Panc1 (cell line): Measurements from ENCODE around the gene PCDHB13. TPM values are rescaled to one million over a fixed set of nuclear protein-coding genes. Genes with fewer than 3 reads are reported as not detected.

Experiments
- ATAC-seq: fragments of 200-7000 bp; cut with Tn5 transposase; 2 replicates; pipeline ENCODE4 v1.9.1; 2020; ENCODE audit warnings: mild to moderate bottlenecking, moderate library complexity
- BruUV-seq: library from RNA; stranded (reverse); fragments of 400-500 nt; replicated peaks from 2 replicates; lab custom pipeline; 2021; lab: Mats Ljungman, UMichigan
- CTCF ChIA-PET: fragments of 300-600 bp; sonication (Branson Sonifier 250); formaldehyde crosslinking; loops from one replicate; lab custom pipeline; 2022; ENCODE audit warnings: antibody characterized with exemption; lab: Charles Lee
- POLR2A ChIA-PET: fragments of 300-600 bp; sonication (Branson Sonifier 250); formaldehyde crosslinking; loops from one replicate; lab custom pipeline; 2022; ENCODE audit warnings: antibody characterized with exemption; lab: Charles Lee
- DNase-seq: peaks from one replicate; pipeline ENCODE4 v3.0.0-alpha.2; 2010; ENCODE audit warnings: low read depth, low spot score
- H3K27ac ChIP-seq: 2 replicates; pipeline ENCODE4 v1.5.1; 2011; ENCODE audit warnings: mild to moderate bottlenecking, low read length, inconsistent platforms
- H3K27me3 ChIP-seq: fragments of 200-500 bp; sonication (Bioruptor generic); 2 replicates; pipeline ENCODE4 v1.6.0; 2014; ENCODE audit warnings: low read length, inconsistent platforms; ENCODE audit not compliant: control insufficient read depth, insufficient read depth
- H3K36me3 ChIP-seq: fragments of 200-500 bp; sonication (Bioruptor generic); 2 replicates; pipeline ENCODE4 v1.5.1; 2014; ENCODE audit warnings: inconsistent platforms, mild to moderate bottlenecking, low read length, moderate library complexity; ENCODE audit not compliant: control insufficient read depth, insufficient read depth
- H3K4me1 ChIP-seq: 2 replicates; pipeline ENCODE4 v1.5.1; 2011; ENCODE audit warnings: inconsistent platforms, mild to moderate bottlenecking, low read length, moderate library complexity; ENCODE audit not compliant: control insufficient read depth, insufficient read depth
- H3K4me3 ChIP-seq, 2 experiments: 2 replicates each; pipeline ENCODE4 v1.5.1; 2011 to 2012; ENCODE audit warnings: low read depth in 2 of 2, low read length in 2 of 2, mild to moderate bottlenecking in 2 of 2, inconsistent platforms in 1 of 2, moderate library complexity in 1 of 2
- H3K9me3 ChIP-seq: fragments of 200-500 bp; sonication (Bioruptor generic); 2 replicates; pipeline ENCODE4 v1.5.1; 2014; ENCODE audit warnings: low read depth, mild to moderate bottlenecking, inconsistent platforms, low read length, moderate library complexity; ENCODE audit not compliant: control insufficient read depth, insufficient read depth
- CTCF ChIP-seq: fragments of 450-650 bp; IDR thresholded peaks from 2 replicates; pipeline ENCODE4 v1.5.1; 2017; ENCODE audit warnings: mild to moderate bottlenecking
- POLR2AphosphoS5 ChIP-seq: IDR thresholded peaks from 2 replicates; pipeline ENCODE4 v1.6.1; 2012; ENCODE audit warnings: mild to moderate bottlenecking, low read depth, low read length, moderate library complexity
- REST ChIP-seq, 2 experiments: IDR thresholded peaks; 2 replicates each; pipeline ENCODE4 v1.6.1; 2011 to 2012; ENCODE audit warnings: low read depth in 2 of 2, control low read depth in 1 of 2, low read length in 1 of 2, mild to moderate bottlenecking in 1 of 2, moderate library complexity in 1 of 2; ENCODE audit not compliant: insufficient read depth in 1 of 2
- SIN3A ChIP-seq: IDR thresholded peaks from 2 replicates; pipeline ENCODE4 v1.6.1; 2012; ENCODE audit warnings: low read depth, mild to moderate bottlenecking, low read length, moderate library complexity, borderline replicate concordance; ENCODE audit not compliant: insufficient read depth
- TCF7L2 ChIP-seq: IDR thresholded peaks from 2 replicates; pipeline ENCODE4 v1.6.1; 2011; ENCODE audit warnings: mild to moderate bottlenecking, low read depth, low read length, inconsistent platforms
- in situ Hi-C: cut with HindIII; loops from 2 replicates; pipeline ENCODE4 v1.10.0; 2016; ENCODE audit warnings: low sequenced_read_pairs, low pct_unique_long_range_greater_than_20kb
- intact Hi-C: fragments of 100-400 bp; cut with micrococcal nuclease; formaldehyde crosslinking; loops from one replicate; pipeline ENCODE4 v1.10.0; 2022; ENCODE audit not compliant: unreplicated experiment
- total RNA-seq: library from RNA; stranded (reverse); gene quantifications from one replicate; pipeline ENCODE4 v1.2.1, GENCODE V29; 2021; ENCODE audit not compliant: unreplicated experiment

Gene PCDHB13
- total RNA-seq, 1 experiment from 2014 or later = 1.0 TPM

- in situ Hi-C loops = no loop called here
Measured at GRCh38 chr5:141250576-141250975, 36.9 kb downstream of the PCDHB13 start.

GRCh38 chr5:141258464-141258863 is 44.7 kb downstream of the PCDHB13 start:
- H3K9me3 ChIP-seq = peaks cover 88% of the 10 kb centered on the region
- intact Hi-C loops = no loop called here
- H3K27ac ChIP-seq = no peak overlapping the region
- DNase-seq (no peak), ATAC-seq (no peak)
- no peaks in the 10 kb centered on the region for H3K27me3 ChIP-seq
- H3K4me1 ChIP-seq = no peaks in the 10 kb centered on the region
- in situ Hi-C loops = no loop called here
- CTCF ChIA-PET = no interaction called here
- no peaks in the 10 kb centered on the region for H3K36me3 ChIP-seq
- no peak for TF ChIP-seq SIN3A
- TF ChIP-seq REST (IDR thresholded peaks at IDR 0.05; ENCODE audit: insufficient read depth in 1 of 2, low read depth in 2 of 2, low read length in 1 of 2) = no peak
- no peak for TF ChIP-seq CTCF
- no peak for TF ChIP-seq TCF7L2
- no peak for TF ChIP-seq POLR2AphosphoS5
- BruUV-seq = no TSS peak
- H3K4me3 ChIP-seq = no peak overlapping the region
- POLR2A ChIA-PET = no interaction called here

More at GRCh38 chr5:141250576-141250975, 36.9 kb downstream of the PCDHB13 start:
- ATAC-seq (no peak), DNase-seq (no peak)
- H3K36me3 ChIP-seq = no peaks in the 10 kb centered on the region
- ChIA-PET CTCF (no interaction called here), POLR2A (interaction anchor here (0.7 kb wide), 1 partner anchor 59 kb away, joined by 4 read pairs; no protein-coding TSS in a partner anchor)
- no peak overlapping the region for H3K4me3 ChIP-seq
- no TSS peak for BruUV-seq
- intact Hi-C loops = no loop called here
- no peaks in the 10 kb centered on the region for H3K27me3 ChIP-seq
- H3K27ac ChIP-seq = no peak overlapping the region
- TF ChIP-seq REST (IDR thresholded peaks at IDR 0.05; ENCODE audit: insufficient read depth in 1 of 2, low read depth in 2 of 2, low read length in 1 of 2) (no peak), SIN3A (no peak), CTCF (no peak), TCF7L2 (no peak), POLR2AphosphoS5 (no peak)
- H3K9me3 ChIP-seq = peaks cover 77% of the 10 kb centered on the region
- H3K4me1 ChIP-seq = no peaks in the 10 kb centered on the region
